ENCODE results near the gene CCDC116.
"Not testable (repeated sequence)": the region's sequence is repeated elsewhere in the genome, so short reads cannot be mapped to it uniquely, and the experiment has no call there.

CCDC116 gene

GRCh38 chr22:21645513-21645912, 13.0 kb downstream of the CCDC116 start:
- H3K4me3 ChIP-seq; in situ Hi-C loops (cut with MboI; ENCODE audit: low sequenced_read_pairs); H3K9me3 ChIP-seq; DNase-seq (ENCODE audit: low spot score in 2 of 2); H3K27me3 ChIP-seq (ENCODE audit: low read depth): not testable (repeated sequence)
- Histone ChIP-seq H3K4me1 (peaks cover 11% of the 10 kb centered on the region), H3K36me3 (replicated peaks) (peaks cover 44% of the 10 kb centered on the region)

GRCh38 chr22:21646608-21647590, 14.3 kb downstream of the CCDC116 start:
- Histone ChIP-seq H3K36me3 (replicated peaks) (peaks cover 47% of the 10 kb centered on the region), H3K4me1 (peaks cover 11% of the 10 kb centered on the region), H3K27me3 (ENCODE audit: low read depth) (no peaks in the 10 kb centered on the region), H3K4me3 (no peak overlapping the region), H3K9me3 (no peaks in the 10 kb centered on the region)
- in situ Hi-C loops (cut with MboI; ENCODE audit: low sequenced_read_pairs) = no loop called here
- peak; percentile 75 to 83 for DNase-seq (ENCODE audit: low spot score in 2 of 2)

GRCh38 chr22:21650280-21650679, 17.7 kb downstream of the CCDC116 start:
- Histone ChIP-seq H3K4me1 (peaks cover 14% of the 10 kb centered on the region), H3K9me3 (no peaks in the 10 kb centered on the region), H3K36me3 (replicated peaks) (peaks cover 52% of the 10 kb centered on the region), H3K4me3 (no peak overlapping the region), H3K27me3 (ENCODE audit: low read depth) (no peaks in the 10 kb centered on the region)
- in situ Hi-C loops (cut with MboI; ENCODE audit: low sequenced_read_pairs) = no loop called here
- no peak for DNase-seq (ENCODE audit: low spot score in 2 of 2)

- DNase-seq (ENCODE audit: low spot score in 2 of 2) = no peak
- Histone ChIP-seq H3K27me3 (ENCODE audit: low read depth) (no peaks in the 10 kb centered on the region), H3K9me3 (no peaks in the 10 kb centered on the region), H3K4me3 (peak overlapping the region; percentile 85), H3K36me3 (replicated peaks) (peaks cover 50% of the 10 kb centered on the region), H3K4me1 (peaks cover 14% of the 10 kb centered on the region)
- in situ Hi-C loops (cut with MboI; ENCODE audit: low sequenced_read_pairs) = no loop called here
Observed at GRCh38 chr22:21650823-21651520, 18.4 kb downstream of the CCDC116 start.

GRCh38 chr22:21651521-21652009, 19.0 kb downstream of the CCDC116 start:
- Histone ChIP-seq H3K27me3 (ENCODE audit: low read depth) (no peaks in the 10 kb centered on the region), H3K4me1 (peaks cover 12% of the 10 kb centered on the region), H3K4me3 (peak overlapping the region; percentile 85), H3K36me3 (replicated peaks) (peaks cover 45% of the 10 kb centered on the region), H3K9me3 (no peaks in the 10 kb centered on the region)
- DNase-seq (ENCODE audit: low spot score in 2 of 2) = no peak
- in situ Hi-C loops (cut with MboI; ENCODE audit: low sequenced_read_pairs) = no loop called here

- H3K9me3 ChIP-seq = no peaks in the 10 kb centered on the region
- no peaks in the 10 kb centered on the region for H3K27me3 ChIP-seq (ENCODE audit: low read depth)
- in situ Hi-C loops (cut with MboI; ENCODE audit: low sequenced_read_pairs) = no loop called here
- H3K4me3 ChIP-seq = peak overlapping the region; percentile 85
- H3K36me3 ChIP-seq (replicated peaks) = peaks cover 42% of the 10 kb centered on the region
- peaks cover 16% of the 10 kb centered on the region for H3K4me1 ChIP-seq
- DNase-seq (ENCODE audit: low spot score in 2 of 2) = peak; percentile 96 to 98
Observed at GRCh38 chr22:21652010-21652546, 19.5 kb downstream of the CCDC116 start.

GRCh38 chr22:21652547-21653545, 20.3 kb downstream of the CCDC116 start:
- in situ Hi-C loops (cut with MboI; ENCODE audit: low sequenced_read_pairs) = no loop called here
- H3K4me1 ChIP-seq = peaks cover 17% of the 10 kb centered on the region
- DNase-seq (ENCODE audit: low spot score in 2 of 2) = peak in 1 of 2 experiments; percentile 51
- peak overlapping the region; percentile 85 for H3K4me3 ChIP-seq
- no peaks in the 10 kb centered on the region for H3K27me3 ChIP-seq (ENCODE audit: low read depth)
- H3K36me3 ChIP-seq (replicated peaks) = peaks cover 40% of the 10 kb centered on the region
- H3K9me3 ChIP-seq = no peaks in the 10 kb centered on the region

- H3K9me3 ChIP-seq = no peaks in the 10 kb centered on the region
- in situ Hi-C loops (cut with MboI; ENCODE audit: low sequenced_read_pairs) = loop anchor here (5.0 kb wide), 1 partner anchor 55 kb away; no protein-coding TSS in a partner anchor
Observed at GRCh38 chr22:21657020-21657359, 24.4 kb downstream of the CCDC116 start.

GRCh38 chr22:21657360-21658032, 24.9 kb downstream of the CCDC116 start:
- Histone ChIP-seq H3K4me1 (peaks cover 16% of the 10 kb centered on the region), H3K36me3 (replicated peaks) (peaks cover 27% of the 10 kb centered on the region), H3K4me3 (peak overlapping the region; percentile 43), H3K9me3 (no peaks in the 10 kb centered on the region), H3K27me3 (ENCODE audit: low read depth) (no peaks in the 10 kb centered on the region)
- in situ Hi-C loops (cut with MboI; ENCODE audit: low sequenced_read_pairs) = loop anchor here (5.0 kb wide), 1 partner anchor 55 kb away; no protein-coding TSS in a partner anchor
- DNase-seq (ENCODE audit: low spot score in 2 of 2) = peak; percentile 78 to 91

More at GRCh38 chr22:21657020-21657359, 24.4 kb downstream of the CCDC116 start:
- peak overlapping the region; percentile 43 for H3K4me3 ChIP-seq
- DNase-seq (ENCODE audit: low spot score in 2 of 2) = no peak
- peaks cover 27% of the 10 kb centered on the region for H3K36me3 ChIP-seq (replicated peaks)
- H3K4me1 ChIP-seq = peaks cover 16% of the 10 kb centered on the region
- H3K27me3 ChIP-seq (ENCODE audit: low read depth) = no peaks in the 10 kb centered on the region

GRCh38 chr22:21659864-21660525, 27.4 kb downstream of the CCDC116 start:
- Histone ChIP-seq H3K27me3 (ENCODE audit: low read depth) (no peaks in the 10 kb centered on the region), H3K36me3 (replicated peaks) (peaks cover 6% of the 10 kb centered on the region), H3K9me3 (no peaks in the 10 kb centered on the region), H3K4me1 (peaks cover 10% of the 10 kb centered on the region), H3K4me3 (no peak overlapping the region)
- in situ Hi-C loops (cut with MboI; ENCODE audit: low sequenced_read_pairs) = loop anchor here (5.0 to 10.0 kb wide), 2 partner anchors 58 to 645 kb away; partner anchors contain the start of gene P2RX6
- DNase-seq (ENCODE audit: low spot score in 2 of 2) = no peak

GRCh38 chr22:21660904-21661303, 28.3 kb downstream of the CCDC116 start:
- peaks cover 10% of the 10 kb centered on the region for H3K4me1 ChIP-seq

GRCh38 chr22:21661991-21662390, 29.4 kb downstream of the CCDC116 start:
- no peak overlapping the region for H3K4me3 ChIP-seq
- H3K4me1 ChIP-seq = peaks cover 8% of the 10 kb centered on the region
- H3K36me3 ChIP-seq (replicated peaks) = peaks cover under 1% of the 10 kb centered on the region; the same call in 1 of the 2 replicates
- DNase-seq (ENCODE audit: low spot score in 2 of 2) = no peak
- H3K9me3 ChIP-seq = no peaks in the 10 kb centered on the region
- in situ Hi-C loops (cut with MboI; ENCODE audit: low sequenced_read_pairs) = loop anchor here (10.0 kb wide), 1 partner anchor 647 kb away; the partner anchor contains the start of gene P2RX6
- H3K27me3 ChIP-seq (ENCODE audit: low read depth) = no peaks in the 10 kb centered on the region

More at GRCh38 chr22:21660904-21661303, 28.3 kb downstream of the CCDC116 start:
- no peaks in the 10 kb centered on the region for H3K9me3 ChIP-seq
- H3K4me3 ChIP-seq = no peak overlapping the region
- no peak for DNase-seq (ENCODE audit: low spot score in 2 of 2)
- in situ Hi-C loops (cut with MboI; ENCODE audit: low sequenced_read_pairs) = loop anchor here (10.0 kb wide), 1 partner anchor 646 kb away; the partner anchor contains the start of gene P2RX6
- no peaks in the 10 kb centered on the region for H3K27me3 ChIP-seq (ENCODE audit: low read depth)
- peaks cover 2% of the 10 kb centered on the region; the same call in 1 of the 2 replicates for H3K36me3 ChIP-seq (replicated peaks)
